ENCODE data around the gene VPS37B.

Gene VPS37B

DNA sequence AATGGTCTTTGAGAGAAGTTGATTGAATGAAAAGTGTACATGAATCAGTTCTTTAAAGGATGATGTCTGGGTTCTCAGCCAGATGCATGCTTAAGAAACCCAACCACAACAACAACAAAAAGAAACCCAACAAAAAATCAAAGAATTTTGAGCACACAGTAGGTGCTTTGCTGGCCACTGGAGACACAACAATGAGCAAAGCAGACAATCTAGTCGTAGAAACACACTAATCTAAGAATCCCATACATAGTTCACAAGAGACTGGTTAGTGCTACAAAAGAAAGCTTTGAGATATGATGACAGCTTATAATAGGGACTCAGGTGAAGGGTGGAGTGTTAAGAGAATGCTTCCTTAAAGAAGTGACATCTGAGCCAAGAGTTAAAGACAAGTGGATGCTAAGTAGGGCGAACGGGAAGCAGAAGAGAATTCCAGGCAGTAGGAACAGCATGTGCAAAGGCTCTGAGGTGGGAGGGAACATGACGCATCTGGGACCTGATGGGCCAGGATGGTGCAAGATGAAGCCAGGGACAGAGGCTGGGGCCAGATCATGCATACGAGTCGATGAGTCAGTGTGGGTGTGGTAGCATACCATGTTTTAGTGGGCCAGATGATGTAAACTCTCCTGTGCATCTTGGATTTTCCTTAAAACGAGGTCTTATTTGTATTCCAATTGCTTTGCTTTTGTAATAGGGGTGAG is 65.3 kb downstream of the VPS37B start:
- H3K4me3 ChIP-seq (ENCODE audit: low read length), result no peak overlapping the region
- H3K27ac ChIP-seq (ENCODE audit: low read length), result no peak overlapping the region
- H3K9me3 ChIP-seq (replicated peaks; ENCODE audit: insufficient read depth, low read length), result no peaks in the 10 kb centered on the region
- no peak for DNase-seq
- TF ChIP-seq EZH2 (optimal IDR thresholded peaks at IDR 0.05; ENCODE audit: low read depth, low read length), result no peak
- TF ChIP-seq, protein P1, sequence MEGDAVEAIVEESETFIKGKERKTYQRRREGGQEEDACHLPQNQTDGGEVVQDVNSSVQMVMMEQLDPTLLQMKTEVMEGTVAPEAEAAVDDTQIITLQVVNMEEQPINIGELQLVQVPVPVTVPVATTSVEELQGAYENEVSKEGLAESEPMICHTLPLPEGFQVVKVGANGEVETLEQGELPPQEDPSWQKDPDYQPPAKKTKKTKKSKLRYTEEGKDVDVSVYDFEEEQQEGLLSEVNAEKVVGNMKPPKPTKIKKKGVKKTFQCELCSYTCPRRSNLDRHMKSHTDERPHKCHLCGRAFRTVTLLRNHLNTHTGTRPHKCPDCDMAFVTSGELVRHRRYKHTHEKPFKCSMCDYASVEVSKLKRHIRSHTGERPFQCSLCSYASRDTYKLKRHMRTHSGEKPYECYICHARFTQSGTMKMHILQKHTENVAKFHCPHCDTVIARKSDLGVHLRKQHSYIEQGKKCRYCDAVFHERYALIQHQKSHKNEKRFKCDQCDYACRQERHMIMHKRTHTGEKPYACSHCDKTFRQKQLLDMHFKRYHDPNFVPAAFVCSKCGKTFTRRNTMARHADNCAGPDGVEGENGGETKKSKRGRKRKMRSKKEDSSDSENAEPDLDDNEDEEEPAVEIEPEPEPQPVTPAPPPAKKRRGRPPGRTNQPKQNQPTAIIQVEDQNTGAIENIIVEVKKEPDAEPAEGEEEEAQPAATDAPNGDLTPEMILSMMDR (IDR thresholded peaks at IDR 0.05; ENCODE audit: low read length), result no peak
- no peak for TF ChIP-seq EZH2phosphoT487 (IDR thresholded peaks at IDR 0.05; ENCODE audit: low read length)
- no peak overlapping the region for H2AFZ ChIP-seq (ENCODE audit: low read length)
- H3K36me3 ChIP-seq (replicated peaks; ENCODE audit: insufficient read depth, low read length), result no peaks in the 10 kb centered on the region
- H4K20me1 ChIP-seq (ENCODE audit: insufficient read depth, low read length), result no peaks in the 10 kb centered on the region
- H3K4me1 ChIP-seq (ENCODE audit: low read length), result no peaks in the 10 kb centered on the region
- no peak overlapping the region for H3K9ac ChIP-seq (ENCODE audit: low read length)
- no peaks in the 10 kb centered on the region for H3K27me3 ChIP-seq (replicated peaks; ENCODE audit: insufficient read depth, low read length)
- H3K79me2 ChIP-seq (ENCODE audit: low read length), result no peaks in the 10 kb centered on the region
- no peaks in the 10 kb centered on the region for H3K9me2 ChIP-seq (replicated peaks; ENCODE audit: insufficient read depth, low read length)
- H3F3A ChIP-seq (ENCODE audit: insufficient read depth, low read length), result peaks cover 6% of the 10 kb centered on the region; the same call in 1 of the 2 replicates
- H3K4me2 ChIP-seq (ENCODE audit: low read depth, low read length), result no peak overlapping the region

DNA sequence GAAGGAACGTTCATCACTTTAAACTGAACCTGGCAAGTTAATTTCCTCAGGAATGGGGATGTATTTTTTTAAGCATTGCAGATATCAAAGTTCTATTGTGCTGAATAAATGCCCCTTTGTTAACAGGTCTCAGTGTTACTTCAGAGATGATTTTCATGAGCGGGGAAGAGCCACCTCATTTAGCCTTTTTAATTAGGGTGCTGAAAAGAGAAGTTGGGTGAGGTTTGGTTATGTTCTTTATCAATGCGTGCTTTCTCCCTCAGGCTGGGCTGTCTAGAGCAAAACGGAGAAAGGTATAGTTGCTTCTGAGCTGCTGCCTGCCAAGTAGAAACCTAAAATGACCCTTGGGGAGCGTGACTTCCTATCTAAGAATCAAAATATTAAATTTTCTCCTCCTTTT is 68.7 kb downstream of the VPS37B start:
- no peaks in the 10 kb centered on the region for H3K9me3 ChIP-seq (replicated peaks; ENCODE audit: insufficient read depth, low read length)
- DNase-seq, result no peak
- H3K4me2 ChIP-seq (ENCODE audit: low read depth, low read length), result no peak overlapping the region

DNA sequence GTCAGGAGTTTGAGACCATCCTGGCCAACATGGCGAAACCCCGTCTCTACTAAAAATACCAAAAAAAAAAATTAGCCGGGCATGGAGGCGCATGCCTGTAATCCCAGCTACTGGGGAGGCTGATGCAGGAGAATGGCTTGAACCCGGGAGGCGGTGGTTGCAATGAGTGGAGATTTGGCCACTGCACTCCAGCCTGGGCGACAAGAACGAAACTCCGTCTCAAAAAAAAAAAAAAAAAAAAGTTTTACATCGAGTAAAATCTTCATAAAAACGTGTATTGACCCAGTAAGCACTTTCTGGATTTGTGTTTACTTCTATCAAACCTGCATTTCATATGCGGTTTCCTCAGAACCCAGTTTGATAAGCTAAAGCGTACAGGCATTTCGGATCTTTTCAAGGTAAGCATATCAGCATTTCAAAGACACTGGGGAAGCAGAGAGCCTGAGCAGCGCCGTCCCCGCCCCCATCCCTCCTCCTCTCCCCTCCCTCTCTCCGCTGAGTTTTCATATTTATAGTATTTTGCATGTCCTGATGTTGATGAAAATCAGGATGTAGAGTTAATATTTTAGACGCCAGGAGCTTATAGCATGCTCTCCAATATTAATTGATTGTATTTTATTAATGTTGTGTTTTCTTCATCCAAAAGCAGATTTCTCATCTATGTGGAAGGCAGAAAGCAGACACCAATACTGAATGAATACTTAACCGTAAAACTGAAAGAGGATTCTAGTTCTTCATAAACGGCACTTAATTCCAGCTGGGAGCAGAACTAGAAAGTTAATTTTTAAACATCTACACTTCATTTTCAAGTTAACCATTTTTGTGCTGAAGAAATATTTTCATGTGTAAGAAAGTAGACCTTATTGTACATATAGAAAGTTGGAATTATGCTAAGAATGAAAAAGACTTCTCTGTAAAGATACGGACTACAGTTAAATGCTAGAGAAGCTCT is 69.9 kb downstream of the VPS37B start:
- Histone ChIP-seq H3K4me3 (ENCODE audit: low read length) (no peak overlapping the region), H3K9me3 (replicated peaks; ENCODE audit: insufficient read depth, low read length) (no peaks in the 10 kb centered on the region), H4K20me1 (ENCODE audit: insufficient read depth, low read length) (no peaks in the 10 kb centered on the region), H3K4me1 (ENCODE audit: low read length) (no peaks in the 10 kb centered on the region), H3K79me2 (ENCODE audit: low read length) (no peaks in the 10 kb centered on the region), H3K9ac (ENCODE audit: low read length) (no peak overlapping the region), H3F3A (ENCODE audit: insufficient read depth, low read length) (no peaks in the 10 kb centered on the region), H3K36me3 (replicated peaks; ENCODE audit: insufficient read depth, low read length) (no peaks in the 10 kb centered on the region), H3K4me2 (ENCODE audit: low read depth, low read length) (no peak overlapping the region), H3K9me2 (replicated peaks; ENCODE audit: insufficient read depth, low read length) (no peaks in the 10 kb centered on the region), H2AFZ (ENCODE audit: low read length) (no peak overlapping the region), H3K27me3 (replicated peaks; ENCODE audit: insufficient read depth, low read length) (no peaks in the 10 kb centered on the region), H3K27ac (ENCODE audit: low read length) (no peak overlapping the region)
- no peak for DNase-seq
- TF ChIP-seq EZH2phosphoT487 (IDR thresholded peaks at IDR 0.05; ENCODE audit: low read length) (no peak), EZH2 (optimal IDR thresholded peaks at IDR 0.05; ENCODE audit: low read depth, low read length) (no peak)
- TF ChIP-seq, protein P1 (IDR thresholded peaks at IDR 0.05; ENCODE audit: low read length), result no peak

More for the DNA sequence above, 68.7 kb downstream of the VPS37B start:
- no peak overlapping the region for H3K9ac ChIP-seq (ENCODE audit: low read length)
- no peaks in the 10 kb centered on the region for H3K27me3 ChIP-seq (replicated peaks; ENCODE audit: insufficient read depth, low read length)
- TF ChIP-seq EZH2 (optimal IDR thresholded peaks at IDR 0.05; ENCODE audit: low read depth, low read length), result no peak
- TF ChIP-seq EZH2phosphoT487 (IDR thresholded peaks at IDR 0.05; ENCODE audit: low read length), result no peak
- TF ChIP-seq, protein P1 (IDR thresholded peaks at IDR 0.05; ENCODE audit: low read length), result no peak
- no peak overlapping the region for H2AFZ ChIP-seq (ENCODE audit: low read length)
- H3K4me3 ChIP-seq (ENCODE audit: low read length), result no peak overlapping the region
- no peaks in the 10 kb centered on the region for H3K79me2 ChIP-seq (ENCODE audit: low read length)
- no peaks in the 10 kb centered on the region for H3F3A ChIP-seq (ENCODE audit: insufficient read depth, low read length)
- H3K27ac ChIP-seq (ENCODE audit: low read length), result no peak overlapping the region
- no peaks in the 10 kb centered on the region for H3K9me2 ChIP-seq (replicated peaks; ENCODE audit: insufficient read depth, low read length)
- no peaks in the 10 kb centered on the region for H3K36me3 ChIP-seq (replicated peaks; ENCODE audit: insufficient read depth, low read length)
- no peaks in the 10 kb centered on the region for H4K20me1 ChIP-seq (ENCODE audit: insufficient read depth, low read length)
- no peaks in the 10 kb centered on the region for H3K4me1 ChIP-seq (ENCODE audit: low read length)
